HG02610 (cell line): Measurements from ENCODE around the gene SERPINI2.
"Not testable (repeated sequence)": the region's sequence is repeated elsewhere in the genome, so short reads cannot be mapped to it uniquely, and the experiment has no call there.

Experiments used
- ATAC-seq: cut with Tn5 transposase; IDR thresholded peaks from one replicate; pipeline ENCODE4 v1.9.1; 2021; ENCODE audit warnings: mild to moderate bottlenecking, moderate library complexity; ENCODE audit not compliant: unreplicated experiment

Gene SERPINI2

DNA sequence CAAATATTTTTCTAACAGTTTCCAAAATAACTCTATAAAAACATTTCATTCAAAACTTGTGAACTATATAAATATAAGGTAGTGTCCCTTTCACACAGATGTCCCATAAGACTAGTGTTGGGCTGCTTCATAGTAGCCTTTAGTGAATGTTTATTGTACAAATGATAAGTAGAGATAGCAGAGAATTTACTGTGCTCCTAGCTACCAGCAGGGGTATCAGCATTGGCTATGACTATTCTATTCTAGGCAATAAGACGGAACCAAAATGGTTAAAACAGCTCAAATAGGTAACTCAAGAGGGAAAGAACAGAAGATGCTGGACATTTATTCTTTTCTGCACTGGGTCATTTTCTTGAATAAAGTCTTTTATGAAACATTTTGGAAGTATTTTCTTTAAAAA is 22.6 kb downstream of the SERPINI2 start:
- ATAC-seq, result no peak

GRCh38 chr3:167450675-167451074 is 23.2 kb downstream of the SERPINI2 start:
- ATAC-seq, result no peak

GRCh38 chr3:167450195-167450594 is 23.6 kb downstream of the SERPINI2 start:
- peak; percentile 71 for ATAC-seq

DNA sequence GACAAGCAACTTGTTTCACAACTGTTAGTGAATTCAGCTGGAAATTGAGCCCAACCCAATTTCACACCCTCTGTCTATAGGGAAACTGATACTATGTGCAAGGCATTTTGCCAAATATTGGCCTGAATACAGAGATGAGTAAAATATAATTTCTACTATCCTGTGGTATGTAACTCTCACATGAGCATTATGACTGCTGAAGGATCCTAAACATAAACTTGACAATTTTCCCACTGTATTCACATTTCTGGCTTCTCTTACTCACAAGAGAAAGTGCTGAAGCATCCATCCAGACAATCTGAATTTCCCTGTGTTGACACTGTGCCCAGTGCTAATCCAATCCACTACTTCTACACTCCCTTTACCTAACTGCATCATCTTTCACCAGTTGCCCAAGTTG is 28.4 kb downstream of the SERPINI2 start:
- ATAC-seq, result no peak

- no peak for ATAC-seq
Measured at GRCh38 chr3:167441256-167441655, 32.6 kb downstream of the SERPINI2 start.

DNA sequence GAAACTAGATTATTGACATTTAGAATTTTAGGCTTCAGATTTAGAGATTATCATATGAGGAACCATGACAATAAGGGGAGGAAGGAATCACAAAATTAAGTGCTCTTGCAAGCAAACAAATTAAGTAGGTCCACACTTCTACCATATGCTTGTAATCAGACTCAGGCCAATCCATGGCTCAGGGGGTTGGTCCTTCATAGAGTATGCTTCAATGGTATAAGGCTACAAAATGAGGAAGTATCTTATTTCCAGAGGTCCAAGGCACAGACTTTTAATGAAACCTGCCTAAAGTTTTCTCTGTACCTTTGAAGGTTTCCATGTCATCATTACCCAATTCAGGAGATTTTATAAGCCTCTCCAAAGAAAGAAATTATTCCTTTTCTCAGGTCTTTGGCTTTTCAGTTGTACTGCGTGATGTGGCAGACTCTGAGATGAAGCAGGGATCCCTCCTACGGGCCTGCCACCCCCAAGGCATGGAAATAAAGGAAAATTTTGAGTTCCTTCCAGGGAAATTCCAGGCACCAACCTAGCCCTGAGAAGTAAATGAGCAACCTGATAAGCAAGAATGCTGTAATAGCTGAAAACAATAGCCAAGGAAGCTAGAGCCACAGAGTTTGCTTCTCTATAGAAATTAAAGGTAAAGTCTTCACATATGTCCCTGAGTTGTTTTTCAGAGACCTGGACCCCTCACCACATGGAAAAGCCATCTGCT is 36.3 kb downstream of the SERPINI2 start:
- no peak for ATAC-seq

DNA sequence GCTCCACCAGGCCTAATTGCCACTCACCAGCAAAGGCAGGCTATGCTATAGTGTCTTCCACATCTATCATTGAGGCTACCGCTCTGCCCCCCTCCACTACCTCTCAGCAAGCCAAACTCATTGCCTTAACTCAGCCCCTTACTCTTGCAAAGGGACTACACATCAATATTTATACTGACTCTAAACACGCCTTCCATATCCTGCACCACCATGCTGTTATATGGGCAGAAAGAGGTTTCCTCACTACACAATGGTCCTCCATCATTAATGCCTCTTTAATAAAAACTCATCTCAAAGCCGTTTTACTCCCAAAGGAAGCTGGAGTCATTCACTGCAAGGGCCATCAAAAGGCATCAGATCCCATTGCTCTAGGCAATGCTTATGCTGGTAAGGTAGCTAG is 46.9 kb downstream of the SERPINI2 start:
- not testable (repeated sequence) for ATAC-seq

- ATAC-seq, result not testable (repeated sequence)
Measured at GRCh38 chr3:167422396-167422795, 51.4 kb downstream of the SERPINI2 start.

GRCh38 chr3:167409611-167410010 is 64.2 kb downstream of the SERPINI2 start:
- ATAC-seq, result no peak

- ATAC-seq, result no peak
Measured at GRCh38 chr3:167406876-167407492, 66.9 kb downstream of the SERPINI2 start.

DNA sequence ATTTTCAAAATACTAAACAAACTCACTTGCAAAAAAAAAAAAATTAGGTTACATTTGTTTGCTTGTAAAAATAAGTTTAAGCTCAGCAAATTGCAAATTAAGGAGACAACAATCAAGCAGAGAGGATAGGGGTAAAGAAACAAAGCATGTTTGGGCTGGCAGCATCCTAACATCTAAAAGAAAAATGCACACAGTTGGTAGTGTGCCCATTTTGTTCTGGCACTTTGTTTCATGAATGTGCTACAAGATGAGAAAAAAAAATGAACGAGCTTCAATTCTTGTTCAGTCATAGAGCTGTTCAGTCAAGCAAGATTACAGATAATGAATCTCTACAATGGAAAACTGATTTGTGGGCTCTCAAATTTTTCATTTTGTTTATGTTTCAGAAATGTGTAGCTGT is 76.0 kb downstream of the SERPINI2 start:
- no peak for ATAC-seq

DNA sequence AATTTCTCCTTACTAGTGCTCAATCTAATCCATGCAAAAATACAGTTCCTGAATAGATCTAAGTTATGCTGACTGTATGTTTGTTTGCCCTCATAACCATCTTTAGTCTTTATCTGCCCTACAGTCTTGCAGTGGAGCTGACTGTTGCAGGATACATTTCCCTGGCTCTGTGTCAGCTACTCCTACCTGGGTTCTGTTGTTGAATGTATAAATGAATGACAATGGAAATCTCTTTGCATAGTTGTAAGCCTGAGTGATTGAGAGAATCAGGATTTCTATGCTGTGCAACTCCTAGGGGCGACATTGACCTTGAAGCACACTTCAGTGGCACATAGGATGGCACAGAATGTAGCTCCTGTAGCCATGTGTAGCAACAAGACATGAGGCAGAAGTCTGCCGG is 77.8 kb downstream of the SERPINI2 start:
- ATAC-seq, result no peak

GRCh38 chr3:167394003-167394402 is 79.8 kb downstream of the SERPINI2 start:
- ATAC-seq, result no peak
